NCI-H187 (cell line): Measurements from ENCODE around the gene ATP13A4.

Source experiments
- DNase-seq, 2 experiments: peaks; one replicate each; lab custom pipeline; 2025; lab: John Stamatoyannopoulos, UW

Gene ATP13A4, protein sequence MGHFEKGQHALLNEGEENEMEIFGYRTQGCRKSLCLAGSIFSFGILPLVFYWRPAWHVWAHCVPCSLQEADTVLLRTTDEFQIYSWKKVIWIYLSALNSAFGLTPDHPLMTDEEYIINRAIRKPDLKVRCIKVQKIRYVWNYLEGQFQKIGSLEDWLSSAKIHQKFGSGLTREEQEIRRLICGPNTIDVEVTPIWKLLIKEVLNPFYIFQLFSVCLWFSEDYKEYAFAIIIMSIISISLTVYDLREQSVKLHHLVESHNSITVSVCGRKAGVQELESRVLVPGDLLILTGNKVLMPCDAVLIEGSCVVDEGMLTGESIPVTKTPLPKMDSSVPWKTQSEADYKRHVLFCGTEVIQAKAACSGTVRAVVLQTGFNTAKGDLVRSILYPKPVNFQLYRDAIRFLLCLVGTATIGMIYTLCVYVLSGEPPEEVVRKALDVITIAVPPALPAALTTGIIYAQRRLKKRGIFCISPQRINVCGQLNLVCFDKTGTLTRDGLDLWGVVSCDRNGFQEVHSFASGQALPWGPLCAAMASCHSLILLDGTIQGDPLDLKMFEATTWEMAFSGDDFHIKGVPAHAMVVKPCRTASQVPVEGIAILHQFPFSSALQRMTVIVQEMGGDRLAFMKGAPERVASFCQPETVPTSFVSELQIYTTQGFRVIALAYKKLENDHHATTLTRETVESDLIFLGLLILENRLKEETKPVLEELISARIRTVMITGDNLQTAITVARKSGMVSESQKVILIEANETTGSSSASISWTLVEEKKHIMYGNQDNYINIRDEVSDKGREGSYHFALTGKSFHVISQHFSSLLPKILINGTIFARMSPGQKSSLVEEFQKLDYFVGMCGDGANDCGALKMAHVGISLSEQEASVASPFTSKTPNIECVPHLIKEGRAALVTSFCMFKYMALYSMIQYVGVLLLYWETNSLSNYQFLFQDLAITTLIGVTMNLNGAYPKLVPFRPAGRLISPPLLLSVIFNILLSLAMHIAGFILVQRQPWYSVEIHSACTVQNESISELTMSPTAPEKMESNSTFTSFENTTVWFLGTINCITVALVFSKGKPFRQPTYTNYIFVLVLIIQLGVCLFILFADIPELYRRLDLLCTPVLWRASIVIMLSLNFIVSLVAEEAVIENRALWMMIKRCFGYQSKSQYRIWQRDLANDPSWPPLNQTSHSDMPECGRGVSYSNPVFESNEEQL

DNA sequence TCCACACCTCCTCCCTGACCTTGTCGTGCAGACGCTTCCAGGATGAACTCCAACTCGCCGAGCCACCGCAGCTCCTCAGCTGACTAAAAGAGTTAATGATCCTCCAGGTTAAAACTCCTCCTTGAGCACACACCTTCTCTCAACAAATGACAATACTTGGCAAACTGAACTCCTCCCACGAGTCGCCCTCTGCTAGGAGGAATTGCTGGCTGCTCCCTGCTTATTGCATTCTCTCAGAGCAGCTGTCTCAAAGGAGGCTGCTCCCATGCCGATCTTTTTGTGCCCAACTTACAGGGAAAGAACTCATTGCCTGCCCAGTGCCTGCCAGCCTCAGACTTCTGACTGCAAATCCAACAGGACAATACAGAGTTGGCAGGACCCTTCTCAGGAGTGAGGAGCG lies at the start of gene ATP13A4:
ATP13A4 (minus strand) TSS at position 85 of the 400 bp plus-strand sequence. CDS start 96 bp downstream, outside the sequence.
- DNase-seq, result no peak

DNA sequence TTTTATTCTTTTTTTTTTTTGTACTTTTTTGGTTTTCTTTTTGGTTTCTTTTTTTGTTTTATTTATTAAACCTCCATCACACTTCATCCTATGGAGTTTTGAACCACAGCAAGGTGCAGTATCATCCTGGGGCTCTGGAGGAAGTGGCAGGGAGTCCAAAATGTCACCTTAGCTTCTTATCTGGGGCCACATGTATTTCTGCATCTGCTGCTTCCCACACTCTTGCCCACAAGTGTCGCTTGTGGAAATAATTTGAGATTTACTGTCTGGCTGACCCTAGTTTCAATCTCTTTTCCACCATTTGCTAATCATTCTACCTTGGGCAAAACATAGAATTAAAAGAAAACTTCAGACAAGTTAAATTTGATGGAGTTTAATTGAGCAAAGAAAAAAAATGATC lies 44.7 kb upstream of the ATP13A4 start:
- no peak for DNase-seq

DNA sequence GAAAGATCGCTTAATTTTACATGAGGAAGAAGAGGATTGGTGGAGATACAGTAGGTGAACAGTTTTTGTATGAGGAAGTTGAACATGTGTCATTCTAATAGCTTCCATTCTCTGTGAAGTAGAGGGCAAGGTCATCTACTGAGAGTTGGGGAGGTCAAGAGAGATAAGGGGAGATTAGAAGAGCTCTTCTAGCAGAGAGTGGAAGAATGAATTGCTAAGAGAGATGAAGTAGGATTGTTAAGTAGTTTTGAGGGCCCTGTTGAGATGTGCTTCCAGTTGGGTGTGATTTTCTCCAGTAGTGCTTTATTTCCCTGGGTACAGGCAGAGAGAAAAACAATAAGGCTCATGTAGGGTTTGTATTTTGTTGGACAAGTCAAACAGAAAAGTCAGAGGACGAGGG lies 43.5 kb upstream of the ATP13A4 start:
- DNase-seq, result no peak

DNA sequence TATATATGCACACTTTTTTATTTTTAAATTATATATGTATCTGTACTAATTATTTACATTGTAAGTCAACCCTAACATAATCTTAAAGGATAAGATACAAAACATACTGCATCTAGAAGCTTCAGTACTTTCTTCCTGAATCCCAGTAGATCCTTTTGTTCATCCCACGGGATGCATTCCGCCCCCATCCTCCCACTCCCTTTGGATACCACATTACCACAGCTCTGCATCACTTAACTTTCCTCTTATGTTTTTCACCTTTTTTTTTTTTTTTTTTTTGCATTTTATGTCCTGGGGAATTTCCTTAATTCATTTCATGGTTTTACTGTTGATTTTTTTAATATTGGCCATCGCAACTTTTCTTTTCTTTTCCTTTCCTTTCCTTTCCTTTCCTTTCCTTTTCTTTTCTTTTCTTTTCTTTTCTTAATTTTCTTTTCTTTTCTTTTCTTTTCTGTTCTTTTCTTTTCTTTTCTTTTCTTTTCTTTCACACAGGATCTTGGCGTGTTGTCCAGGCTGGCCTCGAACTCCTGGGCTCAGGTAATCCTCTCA lies 41.3 kb upstream of the ATP13A4 start:
- DNase-seq, result no peak

DNA sequence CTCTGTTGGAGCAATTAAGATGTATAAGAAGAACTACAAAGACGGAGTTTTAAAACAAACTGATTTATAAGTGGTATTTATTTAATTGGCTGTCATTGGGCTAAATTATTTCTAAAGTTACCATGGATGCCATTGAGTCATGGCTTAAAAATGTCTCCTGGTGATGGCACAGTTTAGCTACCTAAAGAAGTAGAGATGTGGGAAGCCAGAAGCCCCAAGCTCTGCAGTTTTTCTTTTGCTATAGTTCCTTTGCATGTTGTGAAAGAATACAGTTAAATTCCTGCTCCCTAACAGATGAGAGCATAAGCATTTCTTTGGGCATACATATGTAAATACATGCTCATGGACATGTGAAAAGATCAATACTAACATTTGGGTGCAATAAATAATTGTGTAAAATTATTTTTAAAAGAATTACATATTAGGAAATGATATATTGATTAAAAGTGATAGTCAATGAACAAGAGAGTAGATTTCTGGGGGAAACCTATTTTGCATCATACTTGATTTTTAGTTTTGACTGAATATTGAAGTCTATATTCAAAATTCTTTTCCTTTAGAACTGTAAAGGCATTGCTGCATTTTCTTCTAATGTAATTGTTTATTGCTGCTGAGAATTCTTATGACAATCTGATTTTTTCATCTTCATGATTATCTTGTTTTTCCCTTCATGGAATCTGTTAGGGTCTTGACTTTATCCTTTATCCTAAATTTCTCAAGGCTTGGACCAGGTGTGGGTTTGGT lies 40.4 kb upstream of the ATP13A4 start:
- DNase-seq, result no peak

DNA sequence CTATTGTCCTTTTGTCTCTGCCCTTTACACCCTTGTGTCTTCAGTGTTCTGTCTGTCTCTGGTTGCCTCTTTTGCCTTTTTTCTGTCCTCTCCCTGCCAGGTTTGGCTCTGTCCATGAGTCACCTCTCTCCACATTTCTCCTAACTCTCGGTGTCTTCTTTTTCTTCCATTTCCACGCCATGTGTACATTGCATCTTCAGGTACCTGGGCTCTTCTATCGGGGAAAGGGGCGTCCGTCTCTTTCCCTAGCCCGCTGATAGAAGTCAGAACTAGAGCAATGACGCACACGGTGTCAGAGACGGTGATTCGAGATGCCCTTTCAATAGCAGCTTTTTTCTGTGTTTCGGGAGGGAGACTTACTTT lies 39.0 kb upstream of the ATP13A4 start:
- no peak for DNase-seq

DNA sequence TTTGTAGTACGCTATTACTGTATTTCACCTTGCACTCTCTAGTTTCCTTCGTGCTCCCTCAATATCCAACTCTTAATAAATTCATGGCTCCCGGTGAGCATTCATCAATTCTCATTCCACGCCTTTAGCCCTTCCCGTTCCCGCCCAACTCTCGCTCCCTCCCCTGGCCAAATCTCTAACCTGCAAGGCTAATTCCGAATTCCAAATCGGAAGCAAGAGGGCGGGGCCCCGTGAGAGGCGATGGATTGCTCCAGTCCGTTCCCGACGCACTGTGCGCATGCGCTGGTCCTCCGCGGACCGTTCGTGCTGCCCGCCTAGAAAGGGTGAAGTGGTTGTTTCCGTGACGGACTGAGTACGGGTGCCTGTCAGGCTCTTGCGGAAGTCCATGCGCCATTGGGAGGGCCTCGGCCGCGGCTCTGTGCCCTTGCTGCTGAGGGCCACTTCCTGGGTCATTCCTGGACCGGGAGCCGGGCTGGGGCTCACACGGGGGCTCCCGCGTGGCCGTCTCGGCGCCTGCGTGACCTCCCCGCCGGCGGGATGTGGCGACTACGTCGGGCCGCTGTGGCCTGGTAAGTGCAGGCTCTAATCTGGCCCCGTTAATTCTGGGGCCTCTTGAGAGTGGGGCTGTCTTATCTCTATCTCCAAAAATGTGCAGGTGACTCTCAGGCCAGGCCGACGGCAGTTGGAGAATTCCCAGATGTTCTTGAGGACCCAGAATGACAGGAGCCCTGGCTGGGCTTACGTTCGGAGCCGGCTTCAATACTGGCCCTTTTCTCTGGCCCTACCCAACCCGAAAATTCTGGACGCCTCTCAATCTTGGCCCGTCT lies 38.4 kb upstream of the ATP13A4 start, which contains the start of gene OPA1:
OPA1 (plus strand) TSS at position 368 of the 827 bp plus-strand sequence; CDS start at position 538, 170 bp downstream.
- peak; percentile 95 to 97 for DNase-seq

DNA sequence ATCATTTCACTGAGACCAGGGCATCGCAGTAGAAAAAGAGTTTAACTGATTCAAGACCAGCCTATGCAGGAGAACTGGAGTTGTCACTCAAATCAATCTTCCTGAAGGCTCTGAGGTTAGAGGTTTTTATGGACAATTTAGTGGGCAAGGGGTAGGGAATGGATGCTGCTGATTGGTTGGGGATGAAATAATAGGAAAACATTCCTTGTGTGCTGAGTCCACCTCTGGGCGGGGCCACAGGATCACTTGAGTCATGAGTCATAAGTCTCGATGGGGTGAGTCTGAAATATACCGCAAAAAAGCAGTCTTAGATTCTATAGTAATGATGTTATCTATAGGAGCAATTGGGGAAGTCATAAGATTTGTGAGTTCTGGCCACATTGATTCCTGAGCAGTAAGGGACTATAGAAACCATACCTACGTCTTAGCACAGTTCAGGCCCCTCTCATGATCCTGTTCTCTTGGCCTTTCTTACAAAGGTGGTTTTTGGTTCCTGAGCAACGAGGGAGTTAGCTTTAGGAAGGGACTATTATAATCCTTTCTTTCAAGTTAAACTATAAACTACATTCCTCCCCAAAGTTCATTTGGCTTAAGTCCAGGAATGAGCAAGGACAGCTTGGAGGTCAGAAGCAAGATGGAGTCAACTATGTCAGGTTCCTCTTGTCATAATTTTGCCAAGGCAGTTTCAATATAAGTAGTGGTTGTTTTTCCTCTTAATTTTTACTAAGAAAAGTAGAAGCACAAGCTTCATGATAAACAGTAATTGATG lies 35.6 kb upstream of the ATP13A4 start:
- no peak for DNase-seq

DNA sequence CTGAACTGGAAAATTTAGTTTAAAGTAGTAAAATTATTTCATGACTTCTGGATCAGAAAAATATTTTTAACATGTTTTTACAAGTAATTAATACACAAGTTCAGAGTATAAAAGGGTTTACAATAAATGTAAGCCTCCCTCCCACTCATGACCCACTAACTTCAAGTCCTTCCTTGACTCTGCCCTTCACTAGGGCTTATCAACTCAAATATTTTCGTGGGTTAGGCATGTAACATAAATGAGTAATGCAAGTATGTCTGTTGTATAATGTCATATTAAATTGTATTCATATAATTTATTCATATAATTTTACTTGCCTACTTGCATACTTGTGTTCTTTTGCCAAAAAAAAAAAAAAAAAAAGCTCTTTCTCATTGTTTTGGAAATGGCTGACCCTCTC lies 34.9 kb upstream of the ATP13A4 start:
- DNase-seq, result no peak

DNA sequence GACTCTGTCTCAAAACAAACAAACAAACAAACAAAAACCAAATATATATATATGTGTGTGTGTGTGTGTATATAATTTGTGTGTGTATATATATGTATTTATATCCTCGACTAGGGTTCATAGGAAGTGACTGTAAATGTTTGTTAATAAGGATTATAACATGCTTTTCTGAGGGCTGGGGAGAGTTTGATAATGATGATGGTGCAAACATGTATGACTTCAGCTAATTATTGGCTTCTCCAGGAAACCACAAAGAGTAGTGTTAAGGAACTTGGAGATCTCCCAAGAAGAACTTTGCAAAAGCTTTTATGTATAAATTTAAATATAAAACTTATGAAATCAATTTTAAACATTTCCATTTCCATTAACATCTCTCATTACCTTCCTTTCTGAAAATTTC lies 34.4 kb upstream of the ATP13A4 start:
- no peak for DNase-seq

DNA sequence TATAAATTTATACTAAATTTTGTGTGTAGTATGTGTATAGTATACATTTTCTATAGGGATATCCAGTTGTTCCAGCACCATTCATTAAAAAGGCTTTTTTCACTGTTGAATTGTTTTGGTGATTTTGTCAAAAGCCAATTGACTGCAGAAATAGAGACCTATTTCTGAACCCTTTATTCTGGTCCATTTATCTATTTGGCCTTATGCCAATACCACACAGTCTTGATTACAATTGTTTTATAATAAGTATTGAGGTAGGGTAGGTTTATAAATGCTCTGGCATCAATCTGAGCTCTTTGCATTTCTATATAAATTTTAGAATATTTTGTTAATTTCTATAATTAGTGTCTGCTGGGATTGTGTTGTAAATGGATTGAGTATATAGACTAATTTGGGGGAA lies 31.8 kb upstream of the ATP13A4 start:
- no peak for DNase-seq

DNA sequence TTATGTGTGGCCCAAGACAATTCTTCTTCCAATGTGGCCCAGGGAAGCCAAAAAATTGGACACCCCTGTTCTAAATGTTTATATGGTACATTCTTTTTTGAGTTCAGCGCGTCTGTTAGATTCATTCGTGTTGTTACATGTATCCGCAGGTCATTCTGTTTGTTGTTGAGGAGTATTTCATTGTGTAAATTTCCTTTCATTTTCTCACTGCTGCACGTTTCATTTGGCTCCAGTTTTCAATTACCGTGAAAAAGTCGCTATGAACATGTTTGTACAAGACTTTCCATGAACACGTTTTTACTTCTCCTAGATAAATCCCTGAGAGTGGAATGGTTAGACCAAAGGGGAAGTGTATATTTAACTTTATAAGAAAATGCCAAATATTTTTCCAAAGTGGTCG lies 30.8 kb upstream of the ATP13A4 start:
- DNase-seq, result no peak

DNA sequence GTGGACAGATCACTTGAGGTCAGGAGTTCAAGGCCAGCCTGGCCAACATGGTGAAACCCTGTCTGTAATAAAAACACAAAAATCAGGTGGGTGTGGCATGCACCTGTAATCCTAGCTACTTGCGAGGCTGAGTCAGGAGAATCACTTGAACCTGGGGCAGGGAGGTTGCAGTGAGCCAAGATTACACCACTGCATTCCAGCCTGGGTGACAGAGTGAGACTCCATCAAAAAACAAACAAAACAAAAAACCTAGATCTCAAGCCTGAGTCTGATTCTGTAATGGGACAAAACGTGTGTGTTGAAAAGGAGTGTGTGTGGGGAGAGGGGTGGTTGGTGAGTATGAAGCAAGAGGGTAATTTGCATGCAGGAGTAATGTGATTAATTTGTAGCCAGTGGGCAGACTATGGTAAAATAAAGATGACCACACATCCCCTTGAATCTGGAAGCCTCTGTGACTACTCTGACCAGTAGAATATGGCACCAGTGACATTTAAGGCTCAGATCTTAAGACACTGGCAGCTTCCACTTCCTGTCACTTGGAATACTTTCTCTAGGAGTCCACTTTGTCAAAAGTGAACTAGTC lies 19.9 kb upstream of the ATP13A4 start:
- no peak for DNase-seq

DNA sequence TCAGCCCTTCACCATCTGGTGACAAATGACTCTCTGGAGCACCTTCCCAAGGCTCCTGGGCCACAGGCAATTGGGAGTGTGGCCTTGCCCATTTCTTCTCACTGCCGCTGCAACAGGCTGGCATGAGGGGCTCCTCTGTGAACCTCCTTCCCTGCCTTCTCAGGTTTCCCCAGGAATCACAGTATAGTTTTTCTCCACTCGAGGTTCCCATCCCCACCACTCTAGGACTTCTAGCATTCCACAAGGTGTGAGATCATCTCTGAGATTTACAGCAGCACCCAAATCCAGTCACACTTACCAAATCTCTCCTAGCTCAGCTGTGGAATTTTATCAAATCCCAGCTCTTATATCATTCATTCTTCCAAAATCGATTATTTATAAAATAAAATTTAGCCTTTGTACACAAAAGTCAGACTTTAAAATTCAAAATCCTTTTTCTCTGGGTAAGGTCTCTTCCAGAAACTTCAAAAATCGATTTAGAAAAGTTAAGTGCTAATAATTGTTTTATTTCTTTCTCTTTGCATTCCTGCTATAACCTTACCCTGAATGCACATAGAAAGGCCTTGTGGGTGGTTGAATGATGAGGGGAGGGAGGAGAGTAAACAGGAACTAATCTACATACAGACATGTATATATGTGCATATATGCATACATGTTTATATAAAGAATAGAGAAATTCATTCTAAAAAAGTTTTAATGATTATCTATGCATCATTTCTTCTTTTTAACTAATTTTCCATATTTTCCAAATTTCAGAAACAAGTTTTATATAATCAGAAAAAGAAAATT lies 18.9 kb upstream of the ATP13A4 start:
- no peak for DNase-seq

DNA sequence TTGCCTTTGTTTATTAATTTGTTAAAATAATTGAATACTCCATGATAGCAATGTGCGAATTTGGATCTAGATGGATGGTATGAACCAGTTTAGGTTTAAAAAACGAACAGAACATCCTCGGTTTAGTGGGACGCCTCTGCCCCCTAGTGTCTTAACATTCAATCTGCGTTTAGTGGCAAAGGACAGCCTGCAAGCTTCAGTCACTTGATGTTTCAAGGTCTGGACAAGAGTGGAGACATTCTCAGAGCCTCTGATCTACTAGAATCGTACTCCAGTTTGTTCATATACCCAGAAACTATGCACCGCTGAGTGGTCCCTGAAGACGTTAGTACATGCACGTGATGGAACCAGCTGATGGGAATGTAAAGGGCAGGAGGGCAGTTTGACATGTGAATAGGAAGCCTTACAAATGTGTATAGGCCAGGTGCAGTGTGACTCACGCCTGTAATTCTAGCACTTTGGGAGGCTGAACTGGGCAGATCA lies 17.8 kb upstream of the ATP13A4 start:
- DNase-seq, result peak; percentile 2 to 33

DNA sequence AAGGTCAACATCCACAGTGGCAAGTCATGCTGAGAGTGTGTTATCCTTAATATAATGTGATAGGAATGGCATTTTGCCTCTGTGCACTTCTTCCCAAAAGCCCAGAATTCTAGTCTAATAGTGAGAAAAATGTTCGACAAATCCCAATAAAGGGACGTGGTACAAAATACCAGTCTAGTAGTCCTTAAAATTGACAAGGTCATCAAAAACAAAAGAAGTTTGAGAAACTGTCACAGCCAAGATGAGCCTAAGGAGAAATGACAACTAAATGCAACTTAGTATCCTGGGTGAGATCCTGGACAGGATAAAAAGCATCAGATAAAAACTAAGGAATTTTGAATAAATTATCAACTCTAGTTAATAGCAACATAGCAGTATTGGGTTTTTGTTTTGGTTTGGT lies 14.4 kb upstream of the ATP13A4 start:
- no peak for DNase-seq

DNA sequence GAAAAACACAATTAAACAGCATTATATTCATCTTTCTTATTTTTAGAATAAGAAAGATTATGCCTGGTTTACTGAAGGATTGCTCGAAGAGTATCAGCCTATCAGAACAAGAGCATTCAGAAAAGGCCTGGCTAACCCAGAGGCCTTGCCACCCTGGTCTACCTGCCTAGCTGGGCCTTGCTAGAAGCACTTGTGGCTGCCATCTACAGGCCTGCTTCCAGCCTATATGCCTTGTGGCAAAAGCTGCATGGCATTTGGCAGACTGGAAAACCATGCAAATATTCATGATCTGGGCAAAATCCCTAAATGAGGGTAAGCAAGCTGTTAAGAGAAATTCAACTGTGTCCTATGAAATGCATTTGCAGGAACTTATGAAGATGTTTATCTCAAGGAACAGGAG lies 9.3 kb upstream of the ATP13A4 start:
- no peak for DNase-seq

DNA sequence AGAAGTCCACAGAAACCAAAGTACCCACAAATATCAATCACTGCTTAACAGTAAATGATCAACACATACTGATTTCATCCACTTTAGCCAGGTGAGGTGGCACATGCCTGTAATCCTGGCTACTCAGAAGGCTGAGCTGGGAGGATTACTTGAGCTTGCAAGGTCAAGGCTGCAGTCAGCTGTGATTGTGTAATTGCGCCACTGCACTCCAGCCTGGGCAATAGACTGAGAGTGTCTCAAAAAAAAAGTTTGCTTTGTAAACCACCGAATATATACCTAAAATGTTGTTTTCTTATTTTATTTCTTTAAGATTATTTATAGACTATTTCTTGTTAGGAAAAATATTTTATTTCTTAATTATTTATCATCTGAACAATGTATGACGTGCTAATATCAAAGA lies 8.7 kb upstream of the ATP13A4 start:
- DNase-seq, result no peak
